K562 (cell line): Measurements from ENCODE around the gene TRANK1.

ENCODE experiments used
- ARHGAP35 ChIP-seq: fragments of 450-650 bp; IDR thresholded peaks from 2 replicates; pipeline ENCODE4 v1.6.1; 2018; ENCODE audit not compliant: partially characterized antibody
- ARID2 ChIP-seq: fragments of 450-650 bp; IDR thresholded peaks from 2 replicates; pipeline ENCODE4 v1.6.1; 2017; ENCODE audit warnings: antibody characterized with exemption, mild to moderate bottlenecking
- CTCF ChIP-seq, 3 experiments: IDR thresholded peaks in 2 of 3; conservative IDR thresholded peaks in 1 of 3; 2 replicates each; pipeline ENCODE4 v1.5.1; 2011 to 2012; ENCODE audit warnings: low read length in 3 of 3, mild to moderate bottlenecking in 3 of 3, control low read depth in 2 of 3, improper control_type of control experiment in 1 of 3, inconsistent platforms in 1 of 3, low read depth in 1 of 3, mixed read lengths in 1 of 3, moderate library complexity in 1 of 3; ENCODE audit not compliant: insufficient read depth in 2 of 3
- MAZ ChIP-seq, 2 experiments: fragments of 450-650 bp in 1 of 2; sonication (generic) in 1 of 2; formaldehyde crosslinking; IDR thresholded peaks in 1 of 2; conservative IDR thresholded peaks in 1 of 2; 2 replicates each; pipeline versions ENCODE4 v1.4.0 to v1.5.0; 2020; ENCODE audit warnings: mild to moderate bottlenecking in 1 of 2, missing genetic modification reagents in 1 of 2
- MYC ChIP-seq, 2 experiments: fragments of 250-450 bp in 1 of 2; sonication (Bioruptor Pico) in 1 of 2; IDR thresholded peaks; 2 replicates each; pipeline versions ENCODE4 v1.5.1 to v1.6.1; 2012 to 2021; ENCODE audit warnings: low read depth in 2 of 2, borderline replicate concordance in 1 of 2, improper control_type of control experiment in 1 of 2, low read length in 1 of 2, mild to moderate bottlenecking in 1 of 2, moderate library complexity in 1 of 2
- POLR2A ChIP-seq: fragments of 450-650 bp; conservative IDR thresholded peaks from 2 replicates; pipeline ENCODE4 v1.6.1; 2016
- POLR2AphosphoS5 ChIP-seq: IDR thresholded peaks from 2 replicates; pipeline ENCODE4 v1.6.1; 2011; ENCODE audit warnings: mild to moderate bottlenecking, low read depth, low read length, moderate library complexity; ENCODE audit not compliant: control insufficient read depth, insufficient read depth
- RBBP5 ChIP-seq: fragments of 200-600 bp; sonication (generic); IDR thresholded peaks from 2 replicates; pipeline ENCODE4 v1.6.1; 2012; ENCODE audit warnings: borderline replicate concordance, mild to moderate bottlenecking, low read length, control low read depth, inconsistent platforms; ENCODE audit not compliant: insufficient read depth, poor library complexity, severe bottlenecking
- SMARCC2 ChIP-seq: fragments of 450-650 bp; IDR thresholded peaks from 2 replicates; pipeline ENCODE4 v1.6.1; 2017; ENCODE audit warnings: antibody characterized with exemption, moderate library complexity, mild to moderate bottlenecking, low read depth
- ZKSCAN8 ChIP-seq: fragments of 200-800 bp; sonication (Bioruptor generic); IDR thresholded peaks from 2 replicates; pipeline ENCODE4 v1.6.1; 2016; ENCODE audit warnings: missing genetic modification characterization, missing compliant biosample characterization
- ZNF143 ChIP-seq: sonication (generic); formaldehyde crosslinking; IDR thresholded peaks from 2 replicates; pipeline ENCODE4 v1.9.0; 2022; ENCODE audit warnings: mild to moderate bottlenecking, missing genetic modification reagents
- TF ChIP-seq, protein P1 (sequence below): sonication (generic); formaldehyde crosslinking; IDR thresholded peaks from 2 replicates; pipeline ENCODE4 v1.9.0; 2022; ENCODE audit warnings: mild to moderate bottlenecking, missing genetic modification reagents
- TF ChIP-seq, protein P2 (sequence below): sonication (generic); formaldehyde crosslinking; IDR thresholded peaks from 2 replicates; pipeline ENCODE4 v1.8.1; 2023; ENCODE audit warnings: mild to moderate bottlenecking, missing genetic modification reagents, moderate library complexity

DNA sequence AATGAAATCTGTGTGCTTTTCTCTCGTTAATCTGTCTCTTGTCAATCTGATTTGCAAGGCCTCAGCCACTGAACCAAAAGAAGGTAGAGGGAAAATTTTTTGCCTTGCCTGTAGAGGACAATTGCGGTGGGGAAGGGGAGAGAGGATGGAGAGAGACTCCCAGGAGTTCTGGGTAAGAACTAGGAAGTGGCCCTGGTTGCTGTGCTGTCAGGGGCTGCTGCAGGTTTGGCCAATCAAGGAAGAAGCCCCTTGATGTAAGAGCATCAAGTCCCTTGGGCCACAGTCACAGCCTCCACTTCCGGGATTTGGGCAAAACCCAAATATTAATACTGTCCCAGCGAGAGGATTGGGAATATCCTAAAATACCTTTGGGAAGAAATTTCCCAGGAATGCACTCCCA is 43.3 kb downstream of the TRANK1 start:
- no peak for TF ChIP-seq POLR2A
- TF ChIP-seq, protein P1, sequence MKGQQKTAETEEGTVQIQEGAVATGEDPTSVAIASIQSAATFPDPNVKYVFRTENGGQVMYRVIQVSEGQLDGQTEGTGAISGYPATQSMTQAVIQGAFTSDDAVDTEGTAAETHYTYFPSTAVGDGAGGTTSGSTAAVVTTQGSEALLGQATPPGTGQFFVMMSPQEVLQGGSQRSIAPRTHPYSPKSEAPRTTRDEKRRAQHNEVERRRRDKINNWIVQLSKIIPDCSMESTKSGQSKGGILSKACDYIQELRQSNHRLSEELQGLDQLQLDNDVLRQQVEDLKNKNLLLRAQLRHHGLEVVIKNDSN (CRISPR knock-in tag) = no peak
- no peak for TF ChIP-seq ARID2
- TF ChIP-seq CTCF (IDR thresholded peaks at IDR 0.05 in 2 of 3, conservative IDR thresholded peaks at IDR 0.05 in 1 of 3; ENCODE audit: insufficient read depth in 2 of 3, low read depth in 1 of 3, low read length in 3 of 3) = no peak
- TF ChIP-seq, protein P2, sequence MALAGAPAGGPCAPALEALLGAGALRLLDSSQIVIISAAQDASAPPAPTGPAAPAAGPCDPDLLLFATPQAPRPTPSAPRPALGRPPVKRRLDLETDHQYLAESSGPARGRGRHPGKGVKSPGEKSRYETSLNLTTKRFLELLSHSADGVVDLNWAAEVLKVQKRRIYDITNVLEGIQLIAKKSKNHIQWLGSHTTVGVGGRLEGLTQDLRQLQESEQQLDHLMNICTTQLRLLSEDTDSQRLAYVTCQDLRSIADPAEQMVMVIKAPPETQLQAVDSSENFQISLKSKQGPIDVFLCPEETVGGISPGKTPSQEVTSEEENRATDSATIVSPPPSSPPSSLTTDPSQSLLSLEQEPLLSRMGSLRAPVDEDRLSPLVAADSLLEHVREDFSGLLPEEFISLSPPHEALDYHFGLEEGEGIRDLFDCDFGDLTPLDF (CRISPR knock-in tag) = no peak
- no peak for TF ChIP-seq ARHGAP35
- no peak for TF ChIP-seq RBBP5
- TF ChIP-seq SMARCC2 = no peak
- TF ChIP-seq MAZ (CRISPR knock-in tag; conservative IDR thresholded peaks at IDR 0.05 in 1 of 2, IDR thresholded peaks at IDR 0.05 in 1 of 2) = no peak
- no peak for TF ChIP-seq POLR2AphosphoS5
- TF ChIP-seq ZNF143 (CRISPR knock-in tag) = no peak
- no peak for TF ChIP-seq ZKSCAN8 (CRISPR knock-in tag)
- no peak for TF ChIP-seq MYC (IDR thresholded peaks at IDR 0.05; ENCODE audit: low read depth, low read length)
- TF ChIP-seq MYC (CRISPR knock-in tag; IDR thresholded peaks at IDR 0.05; ENCODE audit: borderline replicate concordance, low read depth) = no peak
